ENCODE data around the gene LUZP1.

The LUZP1 gene

GRCh38 chr1:23150742-23151141 is 17.9 kb downstream of the LUZP1 start:
- DNase-seq: no peak

- DNase-seq: no peak
These were observed 18.5 kb downstream of the LUZP1 start for GRCh38 chr1:23150125-23150524.

- no peak for DNase-seq
These were observed 19.5 kb downstream of the LUZP1 start for GRCh38 chr1:23149114-23149513.

- DNase-seq: no peak
These were observed 20.6 kb downstream of the LUZP1 start for GRCh38 chr1:23148084-23148483.

GRCh38 chr1:23140940-23141596 is 27.6 kb downstream of the LUZP1 start:
- no peak for DNase-seq

- no peak for DNase-seq
These were observed 33.4 kb downstream of the LUZP1 start for GRCh38 chr1:23135268-23135667.

- DNase-seq: no peak
These were observed 34.6 kb downstream of the LUZP1 start for GRCh38 chr1:23134055-23134454.

- no peak for DNase-seq
These were observed 35.1 kb downstream of the LUZP1 start for GRCh38 chr1:23133587-23133986.

- DNase-seq: no peak
These were observed 36.6 kb downstream of the LUZP1 start for GRCh38 chr1:23132033-23132432.

- no peak for DNase-seq
These were observed 38.8 kb downstream of the LUZP1 start for GRCh38 chr1:23129846-23130245.

- DNase-seq: no peak
These were observed 41.9 kb downstream of the LUZP1 start for GRCh38 chr1:23126801-23127200.

- no peak for DNase-seq
These were observed 42.5 kb downstream of the LUZP1 start for GRCh38 chr1:23126200-23126599.

- DNase-seq: no peak
These were observed 43.2 kb downstream of the LUZP1 start for GRCh38 chr1:23125489-23125888.

GRCh38 chr1:23124259-23125026 is 44.2 kb downstream of the LUZP1 start:
- no peak for DNase-seq

- no peak for DNase-seq
These were observed 45.1 kb downstream of the LUZP1 start for GRCh38 chr1:23123528-23123927.

GRCh38 chr1:23122796-23123195 is 45.9 kb downstream of the LUZP1 start:
- no peak for DNase-seq

GRCh38 chr1:23122023-23122748 is 46.5 kb downstream of the LUZP1 start:
- DNase-seq: peak; percentile 66

GRCh38 chr1:23120383-23120782 is 48.3 kb downstream of the LUZP1 start:
- DNase-seq: no peak

- DNase-seq: no peak
These were observed 49.5 kb downstream of the LUZP1 start for GRCh38 chr1:23118957-23119792.

GRCh38 chr1:23118407-23118806 is 50.2 kb downstream of the LUZP1 start:
- DNase-seq: no peak

GRCh38 chr1:23116921-23117699 is 51.5 kb downstream of the LUZP1 start:
- no peak for DNase-seq

GRCh38 chr1:23116216-23116836 is 52.3 kb downstream of the LUZP1 start:
- DNase-seq: no peak

Measured in left hindlimb (tissue), 1 donor.